T47D (cell line): Measurements from ENCODE around the gene SNX32.
A peak's percentile ranks its signal among the peaks of the same experiment; 100 is the strongest.

Experiments
- DNase-seq, 2 experiments: peaks; one replicate each; pipeline versions ENCODE4 v3.0.0 to v3.0.0-alpha.2; 2011 to 2012; ENCODE audit warnings: low read depth in 1 of 2, low spot score in 1 of 2
- JUND ChIP-seq: IDR thresholded peaks from 2 replicates; pipeline ENCODE4 v1.6.1; 2012; ENCODE audit warnings: low read depth
- in situ Hi-C: cut with HindIII; loops from 2 replicates; pipeline ENCODE4 v1.10.0; 2016; ENCODE audit warnings: low sequenced_read_pairs, low pct_unique_long_range_greater_than_20kb

SNX32 gene

DNA sequence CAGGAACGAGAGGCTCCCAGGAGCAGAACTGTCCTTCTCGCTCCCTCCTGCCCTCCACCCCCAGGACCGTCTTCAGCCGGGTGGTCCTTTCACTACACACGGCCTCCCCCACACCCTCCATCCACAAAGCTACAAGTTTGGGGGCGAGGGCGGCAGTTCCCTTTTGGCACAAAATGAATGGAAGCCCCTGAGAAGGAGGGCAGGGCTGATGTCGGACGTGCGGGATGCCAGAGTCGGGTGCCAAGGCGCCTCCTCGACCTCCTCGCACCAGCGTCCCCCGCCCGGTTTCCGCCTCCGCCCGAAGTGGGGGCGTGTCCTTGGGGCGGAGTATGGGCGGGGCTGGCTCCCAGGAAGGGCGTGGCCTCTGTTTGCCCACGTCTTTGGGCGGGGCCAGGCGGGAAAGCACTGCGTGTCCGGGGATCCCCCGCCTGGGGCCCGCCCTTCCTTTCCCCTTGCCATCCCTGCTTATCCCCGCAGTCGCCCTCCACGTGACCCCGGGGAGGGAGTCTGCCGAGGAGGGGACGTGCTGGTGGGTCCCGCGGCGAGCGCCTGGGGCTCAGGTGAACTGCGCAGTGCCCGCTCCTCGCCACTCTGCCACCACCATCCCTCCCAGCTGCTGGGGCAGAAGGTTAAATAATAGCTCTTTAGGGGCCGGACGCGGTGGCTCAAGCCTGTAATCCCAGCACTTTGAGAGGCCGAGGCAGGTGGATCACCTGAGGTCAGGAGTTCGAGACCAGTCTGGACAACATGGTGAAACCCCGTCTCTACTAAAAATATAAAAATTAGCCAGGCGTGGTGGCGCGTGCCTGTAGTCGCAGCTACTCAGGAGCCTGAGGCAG, 39.8 kb downstream of the SNX32 start:
- TF ChIP-seq JUND = no peak
- peak; percentile 91 to 93 for DNase-seq
- in situ Hi-C loops = no loop called here

DNA sequence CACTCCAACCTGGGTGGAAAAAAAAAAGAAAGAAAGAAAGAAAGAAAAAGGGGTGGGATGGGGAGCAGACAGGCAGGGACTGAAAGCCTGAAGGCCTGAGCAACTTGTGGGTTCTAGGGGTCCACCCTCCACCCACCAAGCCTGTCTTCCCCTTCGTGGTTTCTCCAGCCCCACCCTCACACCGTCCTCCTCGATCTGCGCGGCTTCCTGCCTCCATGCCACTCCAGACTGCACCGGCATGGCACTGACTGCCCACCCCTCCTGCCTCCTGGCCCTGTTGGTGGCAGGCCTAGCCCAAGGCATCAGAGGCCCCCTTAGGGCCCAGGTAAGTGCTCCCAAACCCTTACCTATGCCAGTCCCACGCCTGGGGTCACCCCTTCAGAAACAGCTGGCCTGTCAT, 45.9 kb downstream of the SNX32 start, which contains the start of gene CTSW:
TSS of gene CTSW (plus strand) at position 221 of the 400 bp plus-strand sequence. CDS start at position 239, 18 bp downstream.
- DNase-seq = no peak
- no peak for TF ChIP-seq JUND
- in situ Hi-C loops = no loop called here

DNA sequence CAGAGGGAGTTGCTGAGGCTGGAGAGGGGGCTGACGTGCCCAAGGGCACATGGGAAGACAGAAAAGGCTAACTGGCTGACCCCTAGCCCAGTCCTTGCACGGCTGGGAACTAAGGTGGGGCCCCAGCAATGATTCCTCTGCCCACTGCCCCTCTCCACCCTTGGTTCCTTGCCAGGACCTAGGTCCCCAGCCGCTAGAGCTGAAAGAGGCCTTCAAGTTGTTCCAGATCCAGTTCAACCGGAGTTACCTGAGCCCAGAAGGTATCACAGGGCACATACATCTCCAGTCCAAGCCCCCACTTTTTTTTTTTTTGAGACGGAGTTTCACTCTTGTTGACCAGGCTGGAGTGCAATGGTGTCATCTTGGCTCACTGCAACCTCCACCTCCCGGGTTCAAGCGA, 46.3 kb downstream of the SNX32 start:
- in situ Hi-C loops = no loop called here
- TF ChIP-seq JUND = no peak
- no peak for DNase-seq

DNA sequence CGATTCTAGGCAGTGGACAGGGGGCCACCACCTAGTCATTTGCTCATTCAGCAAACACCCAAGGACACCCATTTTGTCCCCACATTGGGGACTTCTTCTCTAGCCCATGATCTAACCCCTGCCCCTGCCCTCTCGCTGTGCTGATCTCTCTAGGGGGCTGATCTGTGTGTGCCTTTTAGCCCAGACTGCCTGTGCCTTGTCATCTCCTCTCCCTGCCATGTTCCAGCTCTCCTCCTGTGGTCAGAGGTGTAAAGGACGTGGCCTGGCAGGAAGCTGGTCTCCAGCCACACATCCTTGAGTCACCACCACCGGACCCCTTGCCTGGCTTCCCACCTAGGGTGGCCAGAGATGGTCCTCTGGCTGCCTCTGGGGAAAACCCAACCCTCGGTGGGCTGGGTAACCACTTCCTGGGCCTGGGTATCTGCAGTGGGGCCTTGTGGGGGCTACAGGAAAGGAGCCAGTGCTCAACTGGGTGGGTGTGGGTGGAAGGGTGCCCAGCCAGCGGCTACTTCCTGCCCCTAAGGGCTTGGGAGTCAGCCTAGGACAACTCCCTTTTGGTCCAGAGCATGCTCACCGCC, 47.2 kb downstream of the SNX32 start:
- in situ Hi-C loops = no loop called here
- no peak for TF ChIP-seq JUND
- no peak for DNase-seq

DNA sequence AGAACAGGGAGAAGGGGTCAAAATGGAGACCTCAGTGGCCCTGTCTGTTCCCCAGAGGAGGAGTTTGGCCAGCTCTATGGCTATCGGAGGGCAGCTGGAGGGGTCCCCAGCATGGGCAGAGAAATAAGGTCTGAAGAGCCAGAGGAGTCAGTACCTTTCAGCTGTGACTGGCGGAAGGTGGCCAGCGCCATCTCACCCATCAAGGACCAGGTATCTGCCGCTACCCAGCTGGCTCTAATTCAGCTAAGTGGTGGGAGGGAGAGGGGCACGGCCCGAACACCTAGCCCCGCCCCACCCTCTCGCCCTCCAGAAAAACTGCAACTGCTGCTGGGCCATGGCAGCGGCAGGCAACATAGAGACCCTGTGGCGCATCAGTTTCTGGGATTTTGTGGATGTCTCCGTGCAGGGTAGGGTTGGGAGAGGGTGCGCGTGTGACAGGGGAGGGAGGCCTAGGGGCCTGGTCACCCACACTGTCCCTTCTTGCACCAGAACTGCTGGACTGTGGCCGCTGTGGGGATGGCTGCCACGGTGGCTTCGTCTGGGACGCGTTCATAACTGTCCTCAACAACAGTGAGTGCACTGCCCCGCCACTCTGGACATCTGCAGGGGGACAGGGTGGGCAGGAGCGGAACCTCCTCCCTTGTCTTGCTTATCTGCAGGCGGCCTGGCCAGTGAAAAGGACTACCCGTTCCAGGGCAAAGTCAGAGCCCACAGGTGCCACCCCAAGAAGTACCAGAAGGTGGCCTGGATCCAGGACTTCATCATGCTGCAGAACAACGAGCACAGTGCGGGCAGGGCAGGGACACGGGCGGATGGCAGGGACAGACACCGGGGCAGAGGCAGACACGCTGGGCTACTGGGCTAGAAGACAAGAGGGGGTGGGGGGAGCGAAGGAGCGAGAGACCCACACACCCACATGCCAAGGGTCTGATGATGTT, 48.6 kb downstream of the SNX32 start:
- in situ Hi-C loops = no loop called here
- no peak for TF ChIP-seq JUND
- no peak for DNase-seq

DNA sequence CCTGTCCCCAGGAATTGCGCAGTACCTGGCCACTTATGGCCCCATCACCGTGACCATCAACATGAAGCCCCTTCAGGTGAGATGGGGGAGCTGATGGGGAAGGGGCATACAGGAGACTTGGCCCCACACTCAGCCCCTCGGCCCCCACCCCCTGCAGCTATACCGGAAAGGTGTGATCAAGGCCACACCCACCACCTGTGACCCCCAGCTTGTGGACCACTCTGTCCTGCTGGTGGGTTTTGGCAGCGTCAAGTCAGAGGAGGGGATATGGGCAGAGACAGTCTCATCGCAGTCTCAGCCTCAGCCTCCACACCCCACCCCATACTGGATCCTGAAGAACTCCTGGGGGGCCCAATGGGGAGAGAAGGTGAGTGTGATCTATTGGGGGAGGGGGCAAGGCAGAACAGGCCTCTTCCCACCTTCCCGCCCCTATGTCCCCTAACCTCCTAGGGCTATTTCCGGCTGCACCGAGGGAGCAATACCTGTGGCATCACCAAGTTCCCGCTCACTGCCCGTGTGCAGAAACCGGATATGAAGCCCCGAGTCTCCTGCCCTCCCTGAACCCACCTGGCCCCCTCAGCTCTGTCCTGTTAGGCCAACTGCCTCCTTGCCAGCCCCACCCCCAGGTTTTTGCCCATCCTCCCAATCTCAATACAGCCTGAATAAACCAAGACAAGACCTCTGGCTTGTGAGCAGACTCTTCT, 49.4 kb downstream of the SNX32 start:
- DNase-seq = no peak
- TF ChIP-seq JUND = no peak

DNA sequence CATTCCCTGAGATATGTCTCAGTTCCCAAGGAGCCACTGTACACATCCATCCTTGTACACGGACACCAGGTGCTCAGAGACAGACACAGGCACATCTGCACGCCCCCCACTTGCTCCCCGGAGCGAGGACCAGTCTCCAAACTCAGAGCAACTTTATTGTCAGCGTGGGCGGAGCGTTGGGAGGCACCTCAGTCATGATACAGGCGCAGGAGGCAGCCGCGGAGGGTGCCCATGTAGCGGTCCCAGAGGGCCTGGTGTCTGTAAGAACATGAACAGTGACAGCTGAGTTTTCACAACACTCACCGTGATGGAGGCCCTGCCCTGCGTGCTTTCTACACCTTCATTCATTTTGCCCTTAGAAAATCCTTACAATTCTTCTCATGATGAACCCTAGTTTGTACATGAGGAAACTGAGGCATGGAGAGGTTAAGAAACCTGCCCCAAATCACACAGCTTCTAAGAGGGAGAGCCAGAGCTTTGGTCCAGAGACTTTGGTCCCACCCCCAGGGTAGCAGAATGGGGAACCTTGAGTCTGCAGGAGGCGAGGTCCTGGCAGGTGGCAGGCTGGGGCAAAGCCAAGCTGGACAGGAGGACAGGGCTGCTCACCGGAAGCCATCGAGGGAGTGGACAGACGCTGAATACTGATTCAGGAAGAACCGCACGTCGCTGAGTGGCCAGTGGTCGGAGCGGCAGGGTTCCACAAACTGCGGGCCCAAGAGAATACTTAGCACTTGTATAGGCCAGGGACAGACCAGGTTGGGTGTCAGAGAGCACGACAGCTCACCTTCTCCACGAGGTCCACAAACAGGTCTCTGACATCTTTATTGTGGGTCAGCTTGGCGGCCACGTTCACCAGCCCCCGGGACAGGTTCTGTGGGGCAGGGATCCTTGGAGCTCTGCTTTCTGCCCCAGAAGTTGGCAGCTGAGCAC, 50.3 kb downstream of the SNX32 start:
- no peak for DNase-seq
- in situ Hi-C loops = no loop called here
- TF ChIP-seq JUND = no peak

More for the DNA sequence above, 49.4 kb downstream of the SNX32 start:
- in situ Hi-C loops = no loop called here

DNA sequence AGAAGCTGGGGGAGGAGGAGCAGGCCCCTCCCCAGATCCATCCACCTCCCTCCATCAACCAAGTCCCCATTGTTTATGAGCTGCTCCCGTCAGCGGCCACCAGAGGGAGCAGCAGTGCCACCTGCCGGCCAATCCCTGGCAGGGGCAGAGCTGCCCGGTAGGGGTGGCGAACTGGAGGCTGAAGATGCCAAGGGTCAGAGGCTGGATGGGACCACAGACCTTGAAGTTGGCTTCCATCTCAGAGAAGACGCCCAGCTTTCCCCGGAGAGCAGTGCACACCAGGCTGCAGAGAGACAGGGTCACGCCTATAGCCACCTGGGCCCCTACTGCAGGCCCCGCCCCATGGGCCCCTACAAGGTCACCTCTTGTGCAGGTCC, 50.9 kb downstream of the SNX32 start:
- peak; percentile 86 to 94 for DNase-seq
- in situ Hi-C loops = no loop called here

DNA sequence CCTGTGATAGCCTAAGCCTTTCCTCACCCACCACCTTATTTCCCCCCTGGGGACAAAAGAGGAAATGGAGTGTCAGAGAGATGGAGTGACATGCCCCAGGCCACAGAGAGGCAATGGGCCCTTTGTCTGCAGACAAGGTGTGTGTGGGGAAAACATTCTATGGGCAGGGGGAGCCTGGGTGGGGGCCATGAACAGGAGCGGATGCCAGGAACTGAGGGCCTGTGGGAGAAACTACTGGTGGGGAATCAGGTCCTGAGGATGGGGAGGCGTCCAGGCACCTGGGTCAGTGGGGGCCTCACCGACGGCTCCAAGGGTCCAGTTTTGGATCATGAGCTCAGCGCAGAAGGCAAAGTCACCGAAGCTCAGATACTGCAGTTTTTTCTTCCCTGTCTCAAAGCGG, 51.5 kb downstream of the SNX32 start:
- TF ChIP-seq JUND = no peak
- in situ Hi-C loops = no loop called here
- DNase-seq = no peak

More for the DNA sequence above, 50.9 kb downstream of the SNX32 start:
- TF ChIP-seq JUND = no peak

DNA sequence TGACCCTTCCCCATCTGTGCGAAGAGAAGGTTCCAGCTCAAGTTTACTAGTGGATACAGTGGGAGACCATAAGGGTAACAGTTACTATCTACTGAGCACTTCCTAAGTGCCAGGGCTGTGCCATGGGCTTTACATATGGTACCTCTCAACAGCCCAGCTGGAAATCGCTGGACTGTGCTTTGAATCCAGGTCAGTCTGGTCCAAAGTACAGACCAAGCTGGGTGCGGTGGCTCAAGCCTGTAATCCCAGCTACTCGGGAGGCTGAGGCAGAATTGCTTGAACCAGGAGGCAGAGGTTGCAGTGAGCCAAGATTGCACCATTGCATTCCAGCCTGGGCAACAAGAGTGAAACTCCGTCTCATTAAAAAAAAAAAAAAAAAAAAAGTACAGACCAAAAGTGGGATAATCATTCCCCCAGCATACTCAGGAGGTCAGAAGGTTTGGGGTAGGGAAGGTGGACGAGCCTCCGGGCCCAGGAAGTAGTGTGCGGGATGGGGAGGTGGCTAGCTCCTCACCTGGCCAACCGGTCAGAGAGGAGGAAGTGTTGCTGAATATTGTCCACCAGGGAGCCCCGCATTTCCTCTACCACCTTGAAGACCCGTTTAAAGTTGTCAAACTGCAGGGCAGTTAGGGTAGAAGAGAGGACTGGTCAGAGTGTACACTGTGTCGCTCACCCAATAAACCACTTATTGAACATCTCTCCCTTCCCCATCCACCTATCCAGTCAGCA, 52.2 kb downstream of the SNX32 start:
- no peak for TF ChIP-seq JUND
- DNase-seq = no peak
- in situ Hi-C loops = no loop called here
